WTC11 (cell line): Measurements from ENCODE around the gene C6orf136. TPM values are rescaled to one million over a fixed set of nuclear protein-coding genes. Genes with fewer than 3 reads are reported as not detected.

ENCODE experiments used
- ATAC-seq: fragments of 200-7000 bp; cut with Tn5 transposase; 2 replicates; pipeline ENCODE4 v1.10.0; 2021; ENCODE audit warnings: mild to moderate bottlenecking, moderate library complexity
- CTCF ChIA-PET: fragments of 300-600 bp; sonication (Branson Sonifier 250); formaldehyde crosslinking; loops from one replicate; lab custom pipeline; 2021; ENCODE audit warnings: antibody characterized with exemption; lab: Charles Lee
- POLR2A ChIA-PET: fragments of 350-600 bp; sonication (Branson Sonifier 250); formaldehyde crosslinking; loops from one replicate; lab custom pipeline; 2021; ENCODE audit warnings: antibody characterized with exemption; lab: Charles Lee
- DNase-seq: peaks from one replicate; pipeline ENCODE4 v3.0.0; 2021; ENCODE audit warnings: low spot score
- H3K27ac Mint-ChIP-seq: 2 replicates; pipeline ENCODE4 v1.8.0; 2021; ENCODE audit warnings: mixed read lengths
- H3K27me3 Mint-ChIP-seq: 2 replicates; pipeline ENCODE4 v1.8.0; 2021; ENCODE audit warnings: low read depth, mild to moderate bottlenecking, moderate library complexity, mixed read lengths
- H3K36me3 Mint-ChIP-seq: 2 replicates; pipeline ENCODE4 v1.8.0; 2021; ENCODE audit warnings: mixed read lengths
- H3K4me1 Mint-ChIP-seq: 2 replicates; pipeline ENCODE4 v1.8.0; 2022; ENCODE audit warnings: mixed read lengths
- H3K4me3 Mint-ChIP-seq: 2 replicates; pipeline ENCODE4 v1.8.0; 2021; ENCODE audit warnings: mild to moderate bottlenecking, moderate library complexity, mixed read lengths
- H3K9me3 Mint-ChIP-seq: 2 replicates; pipeline ENCODE4 v1.8.0; 2021; ENCODE audit warnings: mixed read lengths
- ELF4 ChIP-seq: sonication (generic); formaldehyde crosslinking; IDR thresholded peaks from 2 replicates; pipeline ENCODE4 v1.8.1; 2022; ENCODE audit warnings: low read depth, mild to moderate bottlenecking, moderate library complexity, missing genetic modification reagents
- FOXJ3 ChIP-seq: sonication (generic); formaldehyde crosslinking; IDR thresholded peaks from 2 replicates; pipeline ENCODE4 v1.9.0; 2021; ENCODE audit warnings: missing genetic modification reagents, mild to moderate bottlenecking, borderline replicate concordance
- FOXK1 ChIP-seq: sonication (generic); formaldehyde crosslinking; IDR thresholded peaks from 2 replicates; pipeline ENCODE4 v1.8.0; 2022; ENCODE audit warnings: mild to moderate bottlenecking, moderate library complexity, missing genetic modification reagents
- GTF2I ChIP-seq: fragments of 250-450 bp; sonication (Bioruptor Pico); conservative IDR thresholded peaks from 2 replicates; pipeline ENCODE4 v1.4.0; 2021; ENCODE audit warnings: mild to moderate bottlenecking
- JUN ChIP-seq: sonication (generic); formaldehyde crosslinking; IDR thresholded peaks from 2 replicates; pipeline ENCODE4 v1.8.0; 2023; ENCODE audit warnings: mild to moderate bottlenecking, missing genetic modification reagents
- SMAD3 ChIP-seq: sonication (generic); formaldehyde crosslinking; IDR thresholded peaks from 2 replicates; pipeline ENCODE4 v1.8.0; 2022; ENCODE audit warnings: missing genetic modification reagents, mild to moderate bottlenecking, borderline replicate concordance
- ZNF121 ChIP-seq: sonication (generic); formaldehyde crosslinking; IDR thresholded peaks from 2 replicates; pipeline ENCODE4 v1.8.0; 2023; ENCODE audit warnings: missing genetic modification reagents
- ZNF317 ChIP-seq: sonication (generic); formaldehyde crosslinking; IDR thresholded peaks from 2 replicates; pipeline ENCODE4 v1.8.1; 2023; ENCODE audit warnings: low read depth, mild to moderate bottlenecking, moderate library complexity, missing genetic modification reagents, borderline replicate concordance
- total RNA-seq: library from RNA; stranded (reverse); gene quantifications from 3 replicates; pipeline ENCODE4 v1.2.3, GENCODE V29; 2021
- TF ChIP-seq, protein P1 (sequence below): sonication (generic); formaldehyde crosslinking; IDR thresholded peaks from 2 replicates; pipeline ENCODE4 v1.8.0; 2023; ENCODE audit warnings: missing genetic modification reagents
- TF ChIP-seq, protein P2 (sequence below): sonication (generic); formaldehyde crosslinking; IDR thresholded peaks from 2 replicates; pipeline ENCODE4 v1.8.1; 2022; ENCODE audit warnings: low read depth, mild to moderate bottlenecking, moderate library complexity, missing genetic modification reagents, borderline replicate concordance
- TF ChIP-seq, protein P3 (sequence below): sonication (generic); formaldehyde crosslinking; IDR thresholded peaks from 2 replicates; pipeline ENCODE4 v1.8.1; 2022; ENCODE audit warnings: missing genetic modification reagents, borderline replicate concordance
- TF ChIP-seq, protein P4 (sequence below): sonication (generic); formaldehyde crosslinking; IDR thresholded peaks from 2 replicates; pipeline ENCODE4 v1.8.0; 2022; ENCODE audit warnings: mild to moderate bottlenecking, missing genetic modification reagents
- TF ChIP-seq, protein P5 (sequence below): sonication (generic); formaldehyde crosslinking; IDR thresholded peaks from 2 replicates; pipeline ENCODE4 v1.8.0; 2023; ENCODE audit warnings: missing genetic modification reagents, mild to moderate bottlenecking, borderline replicate concordance
- TF ChIP-seq, protein P6 (sequence below): sonication (generic); formaldehyde crosslinking; conservative IDR thresholded peaks from 2 replicates; pipeline ENCODE4 v1.8.1; 2022; ENCODE audit warnings: mild to moderate bottlenecking, missing genetic modification reagents
- TF ChIP-seq, protein P7 (sequence below): fragments of 250-450 bp; sonication (Bioruptor Pico); IDR thresholded peaks from 2 replicates; pipeline ENCODE4 v1.9.0; 2021; ENCODE audit warnings: mild to moderate bottlenecking
- TF ChIP-seq, protein P8 (sequence below): sonication (generic); formaldehyde crosslinking; IDR thresholded peaks from 2 replicates; pipeline ENCODE4 v1.8.1; 2023; ENCODE audit warnings: mild to moderate bottlenecking, missing genetic modification reagents
- TF ChIP-seq, protein P9 (sequence below): sonication (generic); formaldehyde crosslinking; IDR thresholded peaks from 2 replicates; pipeline ENCODE4 v1.8.0; 2022; ENCODE audit warnings: mild to moderate bottlenecking, missing genetic modification reagents
- TF ChIP-seq, protein P10 (sequence below): fragments of 250-450 bp; sonication (Bioruptor Pico); conservative IDR thresholded peaks from 2 replicates; pipeline ENCODE4 v1.9.0; 2021; ENCODE audit warnings: mild to moderate bottlenecking

C6orf136 gene
- total RNA-seq, 1 experiment from 2014 or later = 26.5 TPM

DNA sequence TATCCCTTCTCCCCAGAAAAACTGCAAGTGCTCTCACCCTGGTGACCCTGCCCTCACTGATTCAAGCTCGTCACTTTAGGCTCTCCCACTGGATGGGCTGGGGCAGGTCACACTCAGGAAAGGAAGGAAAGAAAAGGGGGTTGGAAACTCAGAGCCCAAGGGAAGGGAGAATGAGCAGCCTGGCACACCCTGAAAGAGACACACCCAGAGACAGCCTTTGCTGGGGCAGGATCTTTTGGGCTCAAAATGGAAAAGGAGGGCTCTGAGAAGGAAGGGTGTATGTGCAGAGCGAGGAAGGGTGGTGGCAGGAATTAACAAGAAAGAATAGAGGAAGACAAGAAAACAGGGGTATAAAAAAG, 37.0 kb downstream of the C6orf136 start:
- Mint-ChIP-seq H3K4me1 (peaks cover 68% of the 10 kb centered on the region), H3K36me3 (peaks cover 3% of the 10 kb centered on the region), H3K27ac (peak overlapping the region; percentile 55), H3K9me3 (no peaks in the 10 kb centered on the region), H3K4me3 (peak overlapping the region; percentile 54), H3K27me3 (no peaks in the 10 kb centered on the region)
- TF ChIP-seq, protein P1, sequence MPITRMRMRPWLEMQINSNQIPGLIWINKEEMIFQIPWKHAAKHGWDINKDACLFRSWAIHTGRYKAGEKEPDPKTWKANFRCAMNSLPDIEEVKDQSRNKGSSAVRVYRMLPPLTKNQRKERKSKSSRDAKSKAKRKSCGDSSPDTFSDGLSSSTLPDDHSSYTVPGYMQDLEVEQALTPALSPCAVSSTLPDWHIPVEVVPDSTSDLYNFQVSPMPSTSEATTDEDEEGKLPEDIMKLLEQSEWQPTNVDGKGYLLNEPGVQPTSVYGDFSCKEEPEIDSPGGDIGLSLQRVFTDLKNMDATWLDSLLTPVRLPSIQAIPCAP = no peak
- TF ChIP-seq, protein P2, sequence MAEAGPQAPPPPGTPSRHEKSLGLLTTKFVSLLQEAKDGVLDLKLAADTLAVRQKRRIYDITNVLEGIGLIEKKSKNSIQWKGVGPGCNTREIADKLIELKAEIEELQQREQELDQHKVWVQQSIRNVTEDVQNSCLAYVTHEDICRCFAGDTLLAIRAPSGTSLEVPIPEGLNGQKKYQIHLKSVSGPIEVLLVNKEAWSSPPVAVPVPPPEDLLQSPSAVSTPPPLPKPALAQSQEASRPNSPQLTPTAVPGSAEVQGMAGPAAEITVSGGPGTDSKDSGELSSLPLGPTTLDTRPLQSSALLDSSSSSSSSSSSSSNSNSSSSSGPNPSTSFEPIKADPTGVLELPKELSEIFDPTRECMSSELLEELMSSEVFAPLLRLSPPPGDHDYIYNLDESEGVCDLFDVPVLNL (CRISPR knock-in tag) = no peak
- TF ChIP-seq JUN (no peak), ZNF317 (no peak), FOXJ3 (no peak), FOXK1 (CRISPR knock-in tag) (no peak), ELF4 (CRISPR knock-in tag) (no peak), SMAD3 (CRISPR knock-in tag) (no peak), GTF2I (CRISPR knock-in tag) (no peak), ZNF121 (CRISPR knock-in tag) (no peak)
- TF ChIP-seq, protein P3, sequence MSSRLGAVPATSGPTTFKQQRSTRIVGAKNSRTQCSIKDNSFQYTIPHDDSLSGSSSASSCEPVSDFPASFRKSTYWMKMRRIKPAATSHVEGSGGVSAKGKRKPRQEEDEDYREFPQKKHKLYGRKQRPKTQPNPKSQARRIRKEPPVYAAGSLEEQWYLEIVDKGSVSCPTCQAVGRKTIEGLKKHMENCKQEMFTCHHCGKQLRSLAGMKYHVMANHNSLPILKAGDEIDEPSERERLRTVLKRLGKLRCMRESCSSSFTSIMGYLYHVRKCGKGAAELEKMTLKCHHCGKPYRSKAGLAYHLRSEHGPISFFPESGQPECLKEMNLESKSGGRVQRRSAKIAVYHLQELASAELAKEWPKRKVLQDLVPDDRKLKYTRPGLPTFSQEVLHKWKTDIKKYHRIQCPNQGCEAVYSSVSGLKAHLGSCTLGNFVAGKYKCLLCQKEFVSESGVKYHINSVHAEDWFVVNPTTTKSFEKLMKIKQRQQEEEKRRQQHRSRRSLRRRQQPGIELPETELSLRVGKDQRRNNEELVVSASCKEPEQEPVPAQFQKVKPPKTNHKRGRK (CRISPR knock-in tag) = no peak
- TF ChIP-seq, protein P4, sequence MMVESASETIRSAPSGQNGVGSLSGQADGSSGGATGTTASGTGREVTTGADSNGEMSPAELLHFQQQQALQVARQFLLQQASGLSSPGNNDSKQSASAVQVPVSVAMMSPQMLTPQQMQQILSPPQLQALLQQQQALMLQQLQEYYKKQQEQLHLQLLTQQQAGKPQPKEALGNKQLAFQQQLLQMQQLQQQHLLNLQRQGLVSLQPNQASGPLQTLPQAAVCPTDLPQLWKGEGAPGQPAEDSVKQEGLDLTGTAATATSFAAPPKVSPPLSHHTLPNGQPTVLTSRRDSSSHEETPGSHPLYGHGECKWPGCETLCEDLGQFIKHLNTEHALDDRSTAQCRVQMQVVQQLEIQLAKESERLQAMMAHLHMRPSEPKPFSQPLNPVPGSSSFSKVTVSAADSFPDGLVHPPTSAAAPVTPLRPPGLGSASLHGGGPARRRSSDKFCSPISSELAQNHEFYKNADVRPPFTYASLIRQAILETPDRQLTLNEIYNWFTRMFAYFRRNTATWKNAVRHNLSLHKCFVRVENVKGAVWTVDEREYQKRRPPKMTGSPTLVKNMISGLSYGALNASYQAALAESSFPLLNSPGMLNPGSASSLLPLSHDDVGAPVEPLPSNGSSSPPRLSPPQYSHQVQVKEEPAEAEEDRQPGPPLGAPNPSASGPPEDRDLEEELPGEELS = no peak
- TF ChIP-seq, protein P5, sequence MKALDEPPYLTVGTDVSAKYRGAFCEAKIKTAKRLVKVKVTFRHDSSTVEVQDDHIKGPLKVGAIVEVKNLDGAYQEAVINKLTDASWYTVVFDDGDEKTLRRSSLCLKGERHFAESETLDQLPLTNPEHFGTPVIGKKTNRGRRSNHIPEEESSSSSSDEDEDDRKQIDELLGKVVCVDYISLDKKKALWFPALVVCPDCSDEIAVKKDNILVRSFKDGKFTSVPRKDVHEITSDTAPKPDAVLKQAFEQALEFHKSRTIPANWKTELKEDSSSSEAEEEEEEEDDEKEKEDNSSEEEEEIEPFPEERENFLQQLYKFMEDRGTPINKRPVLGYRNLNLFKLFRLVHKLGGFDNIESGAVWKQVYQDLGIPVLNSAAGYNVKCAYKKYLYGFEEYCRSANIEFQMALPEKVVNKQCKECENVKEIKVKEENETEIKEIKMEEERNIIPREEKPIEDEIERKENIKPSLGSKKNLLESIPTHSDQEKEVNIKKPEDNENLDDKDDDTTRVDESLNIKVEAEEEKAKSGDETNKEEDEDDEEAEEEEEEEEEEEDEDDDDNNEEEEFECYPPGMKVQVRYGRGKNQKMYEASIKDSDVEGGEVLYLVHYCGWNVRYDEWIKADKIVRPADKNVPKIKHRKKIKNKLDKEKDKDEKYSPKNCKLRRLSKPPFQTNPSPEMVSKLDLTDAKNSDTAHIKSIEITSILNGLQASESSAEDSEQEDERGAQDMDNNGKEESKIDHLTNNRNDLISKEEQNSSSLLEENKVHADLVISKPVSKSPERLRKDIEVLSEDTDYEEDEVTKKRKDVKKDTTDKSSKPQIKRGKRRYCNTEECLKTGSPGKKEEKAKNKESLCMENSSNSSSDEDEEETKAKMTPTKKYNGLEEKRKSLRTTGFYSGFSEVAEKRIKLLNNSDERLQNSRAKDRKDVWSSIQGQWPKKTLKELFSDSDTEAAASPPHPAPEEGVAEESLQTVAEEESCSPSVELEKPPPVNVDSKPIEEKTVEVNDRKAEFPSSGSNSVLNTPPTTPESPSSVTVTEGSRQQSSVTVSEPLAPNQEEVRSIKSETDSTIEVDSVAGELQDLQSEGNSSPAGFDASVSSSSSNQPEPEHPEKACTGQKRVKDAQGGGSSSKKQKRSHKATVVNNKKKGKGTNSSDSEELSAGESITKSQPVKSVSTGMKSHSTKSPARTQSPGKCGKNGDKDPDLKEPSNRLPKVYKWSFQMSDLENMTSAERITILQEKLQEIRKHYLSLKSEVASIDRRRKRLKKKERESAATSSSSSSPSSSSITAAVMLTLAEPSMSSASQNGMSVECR (CRISPR knock-in tag) = no peak
- TF ChIP-seq, protein P6, sequence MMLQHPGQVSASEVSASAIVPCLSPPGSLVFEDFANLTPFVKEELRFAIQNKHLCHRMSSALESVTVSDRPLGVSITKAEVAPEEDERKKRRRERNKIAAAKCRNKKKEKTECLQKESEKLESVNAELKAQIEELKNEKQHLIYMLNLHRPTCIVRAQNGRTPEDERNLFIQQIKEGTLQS = no peak
- TF ChIP-seq, protein P7, sequence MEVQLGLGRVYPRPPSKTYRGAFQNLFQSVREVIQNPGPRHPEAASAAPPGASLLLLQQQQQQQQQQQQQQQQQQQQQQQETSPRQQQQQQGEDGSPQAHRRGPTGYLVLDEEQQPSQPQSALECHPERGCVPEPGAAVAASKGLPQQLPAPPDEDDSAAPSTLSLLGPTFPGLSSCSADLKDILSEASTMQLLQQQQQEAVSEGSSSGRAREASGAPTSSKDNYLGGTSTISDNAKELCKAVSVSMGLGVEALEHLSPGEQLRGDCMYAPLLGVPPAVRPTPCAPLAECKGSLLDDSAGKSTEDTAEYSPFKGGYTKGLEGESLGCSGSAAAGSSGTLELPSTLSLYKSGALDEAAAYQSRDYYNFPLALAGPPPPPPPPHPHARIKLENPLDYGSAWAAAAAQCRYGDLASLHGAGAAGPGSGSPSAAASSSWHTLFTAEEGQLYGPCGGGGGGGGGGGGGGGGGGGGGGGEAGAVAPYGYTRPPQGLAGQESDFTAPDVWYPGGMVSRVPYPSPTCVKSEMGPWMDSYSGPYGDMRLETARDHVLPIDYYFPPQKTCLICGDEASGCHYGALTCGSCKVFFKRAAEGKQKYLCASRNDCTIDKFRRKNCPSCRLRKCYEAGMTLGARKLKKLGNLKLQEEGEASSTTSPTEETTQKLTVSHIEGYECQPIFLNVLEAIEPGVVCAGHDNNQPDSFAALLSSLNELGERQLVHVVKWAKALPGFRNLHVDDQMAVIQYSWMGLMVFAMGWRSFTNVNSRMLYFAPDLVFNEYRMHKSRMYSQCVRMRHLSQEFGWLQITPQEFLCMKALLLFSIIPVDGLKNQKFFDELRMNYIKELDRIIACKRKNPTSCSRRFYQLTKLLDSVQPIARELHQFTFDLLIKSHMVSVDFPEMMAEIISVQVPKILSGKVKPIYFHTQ (CRISPR knock-in tag) = no peak
- TF ChIP-seq, protein P8, sequence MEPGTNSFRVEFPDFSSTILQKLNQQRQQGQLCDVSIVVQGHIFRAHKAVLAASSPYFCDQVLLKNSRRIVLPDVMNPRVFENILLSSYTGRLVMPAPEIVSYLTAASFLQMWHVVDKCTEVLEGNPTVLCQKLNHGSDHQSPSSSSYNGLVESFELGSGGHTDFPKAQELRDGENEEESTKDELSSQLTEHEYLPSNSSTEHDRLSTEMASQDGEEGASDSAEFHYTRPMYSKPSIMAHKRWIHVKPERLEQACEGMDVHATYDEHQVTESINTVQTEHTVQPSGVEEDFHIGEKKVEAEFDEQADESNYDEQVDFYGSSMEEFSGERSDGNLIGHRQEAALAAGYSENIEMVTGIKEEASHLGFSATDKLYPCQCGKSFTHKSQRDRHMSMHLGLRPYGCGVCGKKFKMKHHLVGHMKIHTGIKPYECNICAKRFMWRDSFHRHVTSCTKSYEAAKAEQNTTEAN (CRISPR knock-in tag) = no peak
- TF ChIP-seq, protein P9, sequence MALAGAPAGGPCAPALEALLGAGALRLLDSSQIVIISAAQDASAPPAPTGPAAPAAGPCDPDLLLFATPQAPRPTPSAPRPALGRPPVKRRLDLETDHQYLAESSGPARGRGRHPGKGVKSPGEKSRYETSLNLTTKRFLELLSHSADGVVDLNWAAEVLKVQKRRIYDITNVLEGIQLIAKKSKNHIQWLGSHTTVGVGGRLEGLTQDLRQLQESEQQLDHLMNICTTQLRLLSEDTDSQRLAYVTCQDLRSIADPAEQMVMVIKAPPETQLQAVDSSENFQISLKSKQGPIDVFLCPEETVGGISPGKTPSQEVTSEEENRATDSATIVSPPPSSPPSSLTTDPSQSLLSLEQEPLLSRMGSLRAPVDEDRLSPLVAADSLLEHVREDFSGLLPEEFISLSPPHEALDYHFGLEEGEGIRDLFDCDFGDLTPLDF (CRISPR knock-in tag) = no peak
- TF ChIP-seq, protein P10, sequence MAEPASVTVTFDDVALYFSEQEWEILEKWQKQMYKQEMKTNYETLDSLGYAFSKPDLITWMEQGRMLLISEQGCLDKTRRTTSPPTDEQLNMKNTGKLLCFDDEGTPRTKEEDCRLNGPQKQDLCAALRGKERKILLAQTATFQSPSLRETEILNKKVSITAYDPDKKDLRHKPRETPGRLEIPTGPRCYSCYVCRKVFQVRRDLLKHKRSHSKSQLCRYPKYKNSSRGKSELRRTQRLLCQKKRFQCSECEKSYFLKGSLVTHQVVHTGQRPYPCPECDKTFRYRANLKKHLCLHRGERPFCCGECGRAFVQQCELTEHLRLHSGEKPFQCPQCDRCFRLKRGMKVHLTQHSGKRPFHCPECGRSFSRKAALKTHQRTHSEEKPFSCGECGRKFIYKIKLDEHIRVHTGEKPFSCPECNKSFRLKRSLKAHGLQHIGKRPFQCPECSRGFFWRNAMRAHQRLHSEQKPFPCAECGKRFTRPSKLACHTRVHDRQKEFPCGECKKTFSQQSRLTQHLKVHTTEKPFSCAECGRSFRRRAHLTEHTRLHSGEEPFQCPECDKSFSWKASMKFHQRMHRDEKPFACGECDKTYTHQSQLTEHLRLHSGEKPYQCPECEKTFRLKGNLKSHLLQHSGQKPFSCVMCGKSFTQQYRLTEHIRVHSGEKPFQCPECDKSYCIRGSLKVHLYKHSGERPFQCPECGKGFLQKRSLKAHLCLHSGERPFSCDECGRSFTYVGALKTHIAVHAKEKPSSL (CRISPR knock-in tag) = no peak
- POLR2A ChIA-PET = interaction anchor here (1.4 kb wide), 1 partner anchor 37 kb away, joined by 4 read pairs; no protein-coding TSS in a partner anchor
- ATAC-seq (no peak), DNase-seq (no peak)
- CTCF ChIA-PET = interaction anchor here (0.7 to 9.7 kb wide), 3 partner anchors 38 to 164 kb away, joined by 3 to 131 read pairs (median 7); no protein-coding TSS in a partner anchor
